GM08714 (cell line): ENCODE results near the gene SUFU.
"Not testable (repeated sequence)": the region's sequence is repeated elsewhere in the genome, so short reads cannot be mapped to it uniquely, and the experiment has no call there.

Experiments
- H3K4me3 ChIP-seq: fragments of 200-500 bp; sonication (Bioruptor generic); 2 replicates; pipeline ENCODE4 v1.5.1; 2014; ENCODE audit warnings: mild to moderate bottlenecking, low read length, inconsistent platforms
- ZNF274 ChIP-seq: IDR thresholded peaks from 2 replicates; pipeline ENCODE4 v1.6.1; 2012; ENCODE audit warnings: mild to moderate bottlenecking, low read depth, low read length

SUFU gene

GRCh38 chr10:102519246-102519825 lies 15.6 kb downstream of the SUFU start:
- TF ChIP-seq ZNF274: no peak
- H3K4me3 ChIP-seq: no peak overlapping the region

- H3K4me3 ChIP-seq: no peak overlapping the region
- TF ChIP-seq ZNF274: no peak
These were observed 19.1 kb downstream of the SUFU start for GRCh38 chr10:102522874-102523249.

- no peak for TF ChIP-seq ZNF274
- no peak overlapping the region for H3K4me3 ChIP-seq
These were observed 19.7 kb downstream of the SUFU start for GRCh38 chr10:102523250-102524029.

- no peak overlapping the region for H3K4me3 ChIP-seq
- no peak for TF ChIP-seq ZNF274
These were observed 21.0 kb downstream of the SUFU start for GRCh38 chr10:102524746-102525145.

- H3K4me3 ChIP-seq: no peak overlapping the region
- TF ChIP-seq ZNF274: no peak
These were observed 23.8 kb downstream of the SUFU start for GRCh38 chr10:102527546-102527945.

- H3K4me3 ChIP-seq: no peak overlapping the region
- no peak for TF ChIP-seq ZNF274
These were observed 30.6 kb downstream of the SUFU start for GRCh38 chr10:102534333-102534732.

GRCh38 chr10:102534966-102535365 lies 31.2 kb downstream of the SUFU start:
- not testable (repeated sequence) for H3K4me3 ChIP-seq

- no peak overlapping the region for H3K4me3 ChIP-seq
- no peak for TF ChIP-seq ZNF274
These were observed 31.8 kb downstream of the SUFU start for GRCh38 chr10:102535481-102536147.

- no peak for TF ChIP-seq ZNF274
- no peak overlapping the region; the same call in 1 of the 2 replicates for H3K4me3 ChIP-seq
These were observed 33.6 kb downstream of the SUFU start for GRCh38 chr10:102537367-102537766.

- TF ChIP-seq ZNF274: no peak
- no peak overlapping the region for H3K4me3 ChIP-seq
These were observed 34.2 kb downstream of the SUFU start for GRCh38 chr10:102537948-102538347.

- no peak for TF ChIP-seq ZNF274
- H3K4me3 ChIP-seq: peak overlapping the region; percentile 6; the same call in 1 of the 2 replicates
These were observed 35.0 kb downstream of the SUFU start for GRCh38 chr10:102538811-102539210.

GRCh38 chr10:102540023-102540422 lies 36.3 kb downstream of the SUFU start:
- no peak overlapping the region for H3K4me3 ChIP-seq
- TF ChIP-seq ZNF274: no peak

- no peak overlapping the region for H3K4me3 ChIP-seq
- no peak for TF ChIP-seq ZNF274
These were observed 39.1 kb downstream of the SUFU start for GRCh38 chr10:102542800-102543418.

GRCh38 chr10:102545265-102545871 lies 41.6 kb downstream of the SUFU start:
- TF ChIP-seq ZNF274: no peak
- no peak overlapping the region for H3K4me3 ChIP-seq
